Fibroblast of the aortic adventitia (primary cell): Measurements from ENCODE around the gene EHD2. TPM values are rescaled to one million over a fixed set of nuclear protein-coding genes. Genes with fewer than 3 reads are reported as not detected.

Experiments
- small RNA-seq: library from RNA; depleted of rRNA; stranded (forward); fragments of <200 nt; gene quantifications from one replicate; pipeline ENCODE3, GENCODE V24; 2012
- total RNA-seq: library from RNA; depleted of rRNA; stranded (reverse); fragments of >200 nt; gene quantifications from 2 replicates; pipeline ENCODE4 v1.2.3, GENCODE V29; 2012; ENCODE audit warnings: low replicate concordance

The EHD2 gene
- total RNA-seq, 1 donor: 110 TPM

Small RNAs within 50 kb of the gene (small RNA-seq; reads per million reads assigned to genes)
- gene SNORD23: not detected

Other genes starting within 250 kb of the EHD2 start
- gene SLC8A2, start 241.5 kb upstream of the EHD2 start, total RNA-seq: not detected in 2 replicates
- gene KPTN, start 229.2 kb upstream of the EHD2 start, total RNA-seq: 2.5 and 2.9 TPM in 2 replicates
- 63.4 and 66.0 TPM in 2 replicates for gene NAPA, start 198.4 kb upstream of the EHD2 start, total RNA-seq
- gene ZNF541, start 140.3 kb upstream of the EHD2 start, total RNA-seq: 0.27 and 0.41 TPM in 2 replicates
- gene BICRA, start 104.3 kb upstream of the EHD2 start, total RNA-seq: 1.1 and 8.5 TPM in 2 replicates
- 105 and 151 TPM in 2 replicates for gene NOP53, start 32.1 kb downstream of the EHD2 start, total RNA-seq
- gene SELENOW, start 65.3 kb downstream of the EHD2 start, total RNA-seq: 62.9 and 154 TPM in 2 replicates
- not detected in 2 replicates for gene TPRX1, start 91.1 kb downstream of the EHD2 start, total RNA-seq
- not detected in 2 replicates for gene CRX, start 108.5 kb downstream of the EHD2 start, total RNA-seq
- gene TPRX2, start 145.8 kb downstream of the EHD2 start, total RNA-seq: not detected in 2 replicates
- gene SULT2A1, start 172.9 kb downstream of the EHD2 start, total RNA-seq: not detected in 2 replicates